ENCODE measurements around the gene SYTL5. TPM values are rescaled to one million over a fixed set of nuclear protein-coding genes. Genes with fewer than 3 reads are reported as not detected.

The SYTL5 gene
- total and polyA plus RNA-seq, 2 experiments from 2014 or later = 0.23 to 0.35 TPM

GRCh38 chrX:37993837-37994619 lies 12.3 kb upstream of the SYTL5 start (continued):
- TF ChIP-seq NANOG (IDR thresholded peaks at IDR 0.05; ENCODE audit: borderline replicate concordance) (no peak), POLR2AphosphoS5 (IDR thresholded peaks at IDR 0.05; ENCODE audit: low read depth) (no peak), ZNF114 (CRISPR knock-in tag; IDR thresholded peaks at IDR 0.05) (no peak)
- TF ChIP-seq, protein P1, sequence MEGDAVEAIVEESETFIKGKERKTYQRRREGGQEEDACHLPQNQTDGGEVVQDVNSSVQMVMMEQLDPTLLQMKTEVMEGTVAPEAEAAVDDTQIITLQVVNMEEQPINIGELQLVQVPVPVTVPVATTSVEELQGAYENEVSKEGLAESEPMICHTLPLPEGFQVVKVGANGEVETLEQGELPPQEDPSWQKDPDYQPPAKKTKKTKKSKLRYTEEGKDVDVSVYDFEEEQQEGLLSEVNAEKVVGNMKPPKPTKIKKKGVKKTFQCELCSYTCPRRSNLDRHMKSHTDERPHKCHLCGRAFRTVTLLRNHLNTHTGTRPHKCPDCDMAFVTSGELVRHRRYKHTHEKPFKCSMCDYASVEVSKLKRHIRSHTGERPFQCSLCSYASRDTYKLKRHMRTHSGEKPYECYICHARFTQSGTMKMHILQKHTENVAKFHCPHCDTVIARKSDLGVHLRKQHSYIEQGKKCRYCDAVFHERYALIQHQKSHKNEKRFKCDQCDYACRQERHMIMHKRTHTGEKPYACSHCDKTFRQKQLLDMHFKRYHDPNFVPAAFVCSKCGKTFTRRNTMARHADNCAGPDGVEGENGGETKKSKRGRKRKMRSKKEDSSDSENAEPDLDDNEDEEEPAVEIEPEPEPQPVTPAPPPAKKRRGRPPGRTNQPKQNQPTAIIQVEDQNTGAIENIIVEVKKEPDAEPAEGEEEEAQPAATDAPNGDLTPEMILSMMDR (conservative IDR thresholded peaks at IDR 0.05; ENCODE audit: low read depth in 2 of 2) = no peak
- TF ChIP-seq, protein P2, sequence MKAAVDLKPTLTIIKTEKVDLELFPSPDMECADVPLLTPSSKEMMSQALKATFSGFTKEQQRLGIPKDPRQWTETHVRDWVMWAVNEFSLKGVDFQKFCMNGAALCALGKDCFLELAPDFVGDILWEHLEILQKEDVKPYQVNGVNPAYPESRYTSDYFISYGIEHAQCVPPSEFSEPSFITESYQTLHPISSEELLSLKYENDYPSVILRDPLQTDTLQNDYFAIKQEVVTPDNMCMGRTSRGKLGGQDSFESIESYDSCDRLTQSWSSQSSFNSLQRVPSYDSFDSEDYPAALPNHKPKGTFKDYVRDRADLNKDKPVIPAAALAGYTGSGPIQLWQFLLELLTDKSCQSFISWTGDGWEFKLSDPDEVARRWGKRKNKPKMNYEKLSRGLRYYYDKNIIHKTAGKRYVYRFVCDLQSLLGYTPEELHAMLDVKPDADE (IDR thresholded peaks at IDR 0.05) = no peak

GRCh38 chrX:37995428-37995827 lies 10.9 kb upstream of the SYTL5 start:
- H3K36me3 ChIP-seq (ENCODE audit: insufficient read depth) = no peaks in the 10 kb centered on the region
- H3K79me2 ChIP-seq (replicated peaks; ENCODE audit: insufficient read depth) = no peaks in the 10 kb centered on the region
- DNase-seq (ENCODE audit: low spot score) (peak; percentile 2), ATAC-seq (no peak)
- Mint-ChIP-seq H3K9me3 (no peaks in the 10 kb centered on the region; the same call in 2 of the 3 replicates), H3K36me3 (ENCODE audit: low read depth) (no peaks in the 10 kb centered on the region), H3K27me3 (ENCODE audit: insufficient read depth, low read depth, poor library complexity) (peaks cover 3% of the 10 kb centered on the region), H3K4me1 (peaks cover 2% of the 10 kb centered on the region; the same call in 1 of the 3 replicates), H3K4me3 (no peak overlapping the region), H3K27ac (no peak overlapping the region)
- H4K20me1 ChIP-seq (replicated peaks; ENCODE audit: insufficient read depth) = no peaks in the 10 kb centered on the region
- TF ChIP-seq, protein P3, sequence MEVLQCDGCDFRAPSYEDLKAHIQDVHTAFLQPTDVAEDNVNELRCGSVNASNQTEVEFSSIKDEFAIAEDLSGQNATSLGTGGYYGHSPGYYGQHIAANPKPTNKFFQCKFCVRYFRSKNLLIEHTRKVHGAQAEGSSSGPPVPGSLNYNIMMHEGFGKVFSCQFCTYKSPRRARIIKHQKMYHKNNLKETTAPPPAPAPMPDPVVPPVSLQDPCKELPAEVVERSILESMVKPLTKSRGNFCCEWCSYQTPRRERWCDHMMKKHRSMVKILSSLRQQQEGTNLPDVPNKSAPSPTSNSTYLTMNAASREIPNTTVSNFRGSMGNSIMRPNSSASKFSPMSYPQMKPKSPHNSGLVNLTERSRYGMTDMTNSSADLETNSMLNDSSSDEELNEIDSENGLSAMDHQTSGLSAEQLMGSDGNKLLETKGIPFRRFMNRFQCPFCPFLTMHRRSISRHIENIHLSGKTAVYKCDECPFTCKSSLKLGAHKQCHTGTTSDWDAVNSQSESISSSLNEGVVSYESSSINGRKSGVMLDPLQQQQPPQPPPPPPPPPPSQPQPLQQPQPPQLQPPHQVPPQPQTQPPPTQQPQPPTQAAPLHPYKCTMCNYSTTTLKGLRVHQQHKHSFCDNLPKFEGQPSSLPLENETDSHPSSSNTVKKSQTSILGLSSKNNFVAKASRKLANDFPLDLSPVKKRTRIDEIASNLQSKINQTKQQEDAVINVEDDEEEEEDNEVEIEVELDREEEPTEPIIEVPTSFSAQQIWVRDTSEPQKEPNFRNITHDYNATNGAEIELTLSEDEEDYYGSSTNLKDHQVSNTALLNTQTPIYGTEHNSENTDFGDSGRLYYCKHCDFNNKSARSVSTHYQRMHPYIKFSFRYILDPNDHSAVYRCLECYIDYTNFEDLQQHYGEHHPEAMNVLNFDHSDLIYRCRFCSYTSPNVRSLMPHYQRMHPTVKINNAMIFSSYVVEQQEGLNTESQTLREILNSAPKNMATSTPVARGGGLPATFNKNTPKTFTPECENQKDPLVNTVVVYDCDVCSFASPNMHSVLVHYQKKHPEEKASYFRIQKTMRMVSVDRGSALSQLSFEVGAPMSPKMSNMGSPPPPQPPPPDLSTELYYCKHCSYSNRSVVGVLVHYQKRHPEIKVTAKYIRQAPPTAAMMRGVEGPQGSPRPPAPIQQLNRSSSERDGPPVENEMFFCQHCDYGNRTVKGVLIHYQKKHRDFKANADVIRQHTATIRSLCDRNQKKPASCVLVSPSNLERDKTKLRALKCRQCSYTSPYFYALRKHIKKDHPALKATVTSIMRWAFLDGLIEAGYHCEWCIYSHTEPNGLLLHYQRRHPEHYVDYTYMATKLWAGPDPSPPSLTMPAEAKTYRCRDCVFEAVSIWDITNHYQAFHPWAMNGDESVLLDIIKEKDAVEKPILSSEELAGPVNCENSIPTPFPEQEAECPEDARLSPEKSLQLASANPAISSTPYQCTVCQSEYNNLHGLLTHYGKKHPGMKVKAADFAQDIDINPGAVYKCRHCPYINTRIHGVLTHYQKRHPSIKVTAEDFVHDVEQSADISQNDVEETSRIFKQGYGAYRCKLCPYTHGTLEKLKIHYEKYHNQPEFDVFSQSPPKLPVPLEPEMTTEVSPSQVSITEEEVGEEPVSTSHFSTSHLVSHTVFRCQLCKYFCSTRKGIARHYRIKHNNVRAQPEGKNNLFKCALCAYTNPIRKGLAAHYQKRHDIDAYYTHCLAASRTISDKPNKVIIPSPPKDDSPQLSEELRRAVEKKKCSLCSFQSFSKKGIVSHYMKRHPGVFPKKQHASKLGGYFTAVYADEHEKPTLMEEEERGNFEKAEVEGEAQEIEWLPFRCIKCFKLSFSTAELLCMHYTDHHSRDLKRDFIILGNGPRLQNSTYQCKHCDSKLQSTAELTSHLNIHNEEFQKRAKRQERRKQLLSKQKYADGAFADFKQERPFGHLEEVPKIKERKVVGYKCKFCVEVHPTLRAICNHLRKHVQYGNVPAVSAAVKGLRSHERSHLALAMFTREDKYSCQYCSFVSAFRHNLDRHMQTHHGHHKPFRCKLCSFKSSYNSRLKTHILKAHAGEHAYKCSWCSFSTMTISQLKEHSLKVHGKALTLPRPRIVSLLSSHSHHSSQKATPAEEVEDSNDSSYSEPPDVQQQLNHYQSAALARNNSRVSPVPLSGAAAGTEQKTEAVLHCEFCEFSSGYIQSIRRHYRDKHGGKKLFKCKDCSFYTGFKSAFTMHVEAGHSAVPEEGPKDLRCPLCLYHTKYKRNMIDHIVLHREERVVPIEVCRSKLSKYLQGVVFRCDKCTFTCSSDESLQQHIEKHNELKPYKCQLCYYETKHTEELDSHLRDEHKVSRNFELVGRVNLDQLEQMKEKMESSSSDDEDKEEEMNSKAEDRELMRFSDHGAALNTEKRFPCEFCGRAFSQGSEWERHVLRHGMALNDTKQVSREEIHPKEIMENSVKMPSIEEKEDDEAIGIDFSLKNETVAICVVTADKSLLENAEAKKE (CRISPR knock-in tag; IDR thresholded peaks at IDR 0.05) = no peak
- TF ChIP-seq, protein P1 (conservative IDR thresholded peaks at IDR 0.05; ENCODE audit: low read depth in 2 of 2) = peak; percentile 20 to 39; a peak in 2 of 4 replicates
- no peak overlapping the region for H3K4me3 ChIP-seq
- H3F3A ChIP-seq (replicated peaks; ENCODE audit: low read depth) = no peaks in the 10 kb centered on the region
- no peaks in the 10 kb centered on the region for H3K4me1 ChIP-seq (ENCODE audit: insufficient read depth)
- H3K9me2 ChIP-seq (ENCODE audit: insufficient read depth) = no peaks in the 10 kb centered on the region
- H2AFZ ChIP-seq = no peak overlapping the region
- H3K27me3 ChIP-seq (ENCODE audit: insufficient read depth) = no peaks in the 10 kb centered on the region
- H3K27ac ChIP-seq (ENCODE audit: low read depth) = no peak overlapping the region
- H3K4me2 ChIP-seq = no peak overlapping the region

All from GM23338 (cell line).